Muscle of leg (tissue), 11 donors: ENCODE results near the gene HSPB9. TPM values are rescaled to one million over a fixed set of nuclear protein-coding genes. Genes with fewer than 3 reads are reported as not detected.

Experiments
- DNase-seq: peaks from one replicate; pipeline ENCODE4 v3.0.0; 2013
- H3K27ac ChIP-seq: one replicate; pipeline ENCODE4 v1.5.1; 2013; ENCODE audit warnings: mild to moderate bottlenecking, low read length, control low read depth
- H3K27me3 ChIP-seq: one replicate; pipeline ENCODE4 v1.6.1; 2013; ENCODE audit warnings: low read length; ENCODE audit not compliant: control insufficient read depth, insufficient read depth
- H3K36me3 ChIP-seq: one replicate; pipeline ENCODE4 v1.6.1; 2013; ENCODE audit warnings: low read length; ENCODE audit not compliant: control insufficient read depth, insufficient read depth
- H3K4me1 ChIP-seq: one replicate; pipeline ENCODE4 v1.6.1; 2013; ENCODE audit warnings: low read length; ENCODE audit not compliant: control insufficient read depth, insufficient read depth
- H3K4me3 ChIP-seq: one replicate; pipeline ENCODE4 v1.5.1; 2013; ENCODE audit warnings: low read length, control low read depth
- H3K9me3 ChIP-seq: replicated peaks from 2 replicates; pipeline ENCODE4 v1.6.1; 2013; ENCODE audit warnings: low read depth, low read length; ENCODE audit not compliant: control insufficient read depth
- WGBS: methylation state at CpG from one replicate; pipeline ENCODE4 v1.1.5; 2013; ENCODE audit warnings: missing lambda C conversion rate; ENCODE audit not compliant: insufficient coverage; 5-methylcytosine and 5-hydroxymethylcytosine counted together
- polyA plus RNA-seq, 8 donors: library from polyadenylated mRNA; unstranded; fragments of 120-200 nt; gene quantifications; one replicate each; pipeline versions ENCODE4 v1.2.1 to v1.2.3, GENCODE V29; 2013; ENCODE audit warnings: inconsistent platforms in 1 of 8, low replicate concordance in 1 of 8; ENCODE audit not compliant: insufficient read length in 8 of 8, insufficient read depth in 1 of 8
- total RNA-seq: library from RNA; stranded (reverse); fragments of 120-200 nt; gene quantifications from one replicate; pipeline ENCODE4 v1.2.4, GENCODE V29; 2013

HSPB9 gene
- total and polyA plus RNA-seq, 9 donors = 0.11 to 0.41 (median 0.19) TPM

DNA sequence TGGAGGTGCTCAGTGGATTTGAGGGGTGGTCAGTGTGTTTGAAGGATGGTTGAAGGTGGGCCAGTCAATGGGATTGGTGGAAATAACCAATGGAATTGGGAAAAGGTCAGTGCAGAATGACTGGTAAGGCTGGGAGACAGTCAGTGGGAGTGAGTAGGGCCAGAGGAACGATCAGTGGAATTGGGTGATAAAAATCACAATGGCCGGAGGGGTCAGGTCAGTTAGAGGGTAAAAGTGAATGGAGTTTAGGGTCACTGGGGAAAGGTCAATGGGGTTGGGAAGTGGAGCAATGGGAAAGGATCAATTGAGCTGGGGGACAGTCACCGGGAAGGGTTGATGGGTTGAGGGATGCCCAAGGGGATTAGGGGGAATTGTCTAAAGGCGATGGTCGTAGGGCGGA is 43.1 kb downstream of the HSPB9 start:
- H3K4me1 ChIP-seq = no peaks in the 10 kb centered on the region
- no peaks in the 10 kb centered on the region for H3K9me3 ChIP-seq
- H3K27ac ChIP-seq = no peak overlapping the region
- WGBS = 59% methylated on average over 3 of the region's 6 CpGs
- no peak overlapping the region for H3K4me3 ChIP-seq
- H3K27me3 ChIP-seq = peaks cover under 1% of the 10 kb centered on the region
- no peak for DNase-seq
- H3K36me3 ChIP-seq = no peaks in the 10 kb centered on the region

GRCh38 chr17:42166196-42166763 is 43.7 kb downstream of the HSPB9 start:
- no peak for DNase-seq
- Histone ChIP-seq H3K4me1 (no peaks in the 10 kb centered on the region), H3K27ac (no peak overlapping the region), H3K9me3 (no peaks in the 10 kb centered on the region), H3K27me3 (peaks cover 2% of the 10 kb centered on the region), H3K36me3 (no peaks in the 10 kb centered on the region), H3K4me3 (no peak overlapping the region)
- 81% methylated on average over 19 of the region's 19 CpGs for WGBS

DNA sequence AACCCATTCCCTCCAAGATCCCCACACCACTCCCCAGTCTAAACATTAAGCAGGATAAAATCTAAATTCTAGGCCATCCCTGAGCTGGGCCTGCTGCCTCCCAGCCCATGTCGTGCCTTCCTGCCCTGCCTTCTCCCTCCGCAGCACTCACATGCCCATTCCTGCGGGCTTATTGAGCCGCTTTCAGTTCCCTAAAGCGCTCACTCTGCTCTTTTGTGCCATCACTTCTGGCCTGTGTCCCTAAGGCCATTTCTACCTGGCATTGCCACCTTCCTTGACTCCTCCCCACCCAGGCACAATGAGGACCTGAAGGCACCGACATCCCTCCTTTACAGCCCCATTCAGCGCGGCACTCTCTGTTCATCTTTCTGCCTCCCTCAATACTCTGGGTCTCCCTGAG is 45.2 kb downstream of the HSPB9 start:
- Histone ChIP-seq H3K36me3 (no peaks in the 10 kb centered on the region), H3K27ac (no peak overlapping the region), H3K4me3 (no peak overlapping the region), H3K4me1 (no peaks in the 10 kb centered on the region), H3K9me3 (no peaks in the 10 kb centered on the region), H3K27me3 (peaks cover 6% of the 10 kb centered on the region)
- WGBS = 76% methylated on average over 5 of the region's 8 CpGs
- DNase-seq = no peak

- Histone ChIP-seq H3K9me3 (no peaks in the 10 kb centered on the region), H3K4me3 (no peak overlapping the region), H3K27me3 (peaks cover 6% of the 10 kb centered on the region), H3K4me1 (no peaks in the 10 kb centered on the region), H3K27ac (no peak overlapping the region), H3K36me3 (no peaks in the 10 kb centered on the region)
- WGBS = 91% methylated on average over 27 of the region's 29 CpGs
- no peak for DNase-seq
Measured at GRCh38 chr17:42169351-42169750, 46.7 kb downstream of the HSPB9 start.

DNA sequence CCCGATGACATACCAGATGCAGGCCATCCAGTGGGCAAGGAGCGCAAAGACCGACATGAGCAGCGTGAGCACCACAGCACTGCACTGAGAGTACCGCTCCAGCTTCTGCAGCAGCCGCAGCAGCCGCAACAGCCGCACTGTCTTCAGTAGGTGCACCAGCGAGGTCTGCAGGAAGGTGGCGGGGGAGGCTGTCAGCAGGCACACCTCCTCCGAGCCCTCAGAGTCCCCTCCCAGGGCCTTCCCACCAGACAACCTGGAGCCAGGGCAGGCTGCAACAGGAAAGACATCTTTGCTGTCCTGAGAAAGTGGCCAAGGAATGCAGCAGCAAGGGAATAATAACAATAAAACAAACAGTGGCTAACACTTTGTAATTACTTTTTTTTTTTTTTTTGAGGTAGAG is 49.2 kb downstream of the HSPB9 start:
- DNase-seq = no peak
- H3K9me3 ChIP-seq = no peaks in the 10 kb centered on the region

More for the DNA sequence above, 49.2 kb downstream of the HSPB9 start:
- 37% methylated on average over 10 of the region's 11 CpGs for WGBS
- Histone ChIP-seq H3K4me1 (no peaks in the 10 kb centered on the region), H3K27me3 (peaks cover 6% of the 10 kb centered on the region), H3K4me3 (no peak overlapping the region), H3K27ac (no peak overlapping the region), H3K36me3 (no peaks in the 10 kb centered on the region)

Other genes starting within 250 kb of the HSPB9 start
- gene ACLY, start 203.9 kb upstream of the HSPB9 start, total RNA-seq = 39.6 TPM
- gene ACLY, start 203.9 kb upstream of the HSPB9 start, polyA plus RNA-seq = 10 to 100 TPM; 46.3 to 81.6 (median 60.5) TPM
- 0.44 TPM for gene ODAD4, start 192.2 kb upstream of the HSPB9 start, total RNA-seq
- 1 to 10 TPM in 3 of 8 donors, under 1 TPM in 5; 0.71 to 1.9 (median 0.97) TPM for gene ODAD4, start 192.2 kb upstream of the HSPB9 start, polyA plus RNA-seq
- 25.8 TPM for gene CNP, start 156.0 kb upstream of the HSPB9 start, total RNA-seq
- gene CNP, start 156.0 kb upstream of the HSPB9 start, polyA plus RNA-seq = 10 to 100 TPM; 38.8 to 77.5 (median 51.8) TPM
- 58.3 TPM for gene DNAJC7, start 105.4 kb upstream of the HSPB9 start, total RNA-seq
- gene DNAJC7, start 105.4 kb upstream of the HSPB9 start, polyA plus RNA-seq = 100 to 1,000 TPM in 4 of 8 donors, 10 to 100 TPM in 4; 87.0 to 113 (median 102) TPM
- 35.0 TPM for gene NKIRAS2, start 102.7 kb upstream of the HSPB9 start, total RNA-seq
- gene NKIRAS2, start 102.7 kb upstream of the HSPB9 start, polyA plus RNA-seq = 10 to 100 TPM; 36.7 to 55.8 (median 49.0) TPM
- gene C17orf113, start 72.2 kb upstream of the HSPB9 start, total RNA-seq = 1.5 TPM
- 1 to 10 TPM in 7 of 8 donors, under 1 TPM in 1; 0.93 to 1.8 (median 1.3) TPM for gene C17orf113, start 72.2 kb upstream of the HSPB9 start, polyA plus RNA-seq
- 2.8 TPM for gene ZNF385C, start 24.3 kb upstream of the HSPB9 start, total RNA-seq
- gene ZNF385C, start 24.3 kb upstream of the HSPB9 start, polyA plus RNA-seq = 10 to 100 TPM in 1 of 8 donors, 1 to 10 TPM in 7; 6.3 to 10.0 (median 7.7) TPM
- gene DHX58, start 10.1 kb upstream of the HSPB9 start, total RNA-seq = 8.1 TPM
- gene DHX58, start 10.1 kb upstream of the HSPB9 start, polyA plus RNA-seq = 1 to 10 TPM; 4.2 to 6.6 (median 5.2) TPM
- 16.7 TPM for gene KAT2A, start 1.4 kb upstream of the HSPB9 start, total RNA-seq
- 10 to 100 TPM; 37.5 to 62.0 (median 47.1) TPM for gene KAT2A, start 1.4 kb upstream of the HSPB9 start, polyA plus RNA-seq
- 38.3 TPM for gene RAB5C, start 32.2 kb downstream of the HSPB9 start, total RNA-seq
- 10 to 100 TPM; 63.0 to 90.4 (median 75.2) TPM for gene RAB5C, start 32.2 kb downstream of the HSPB9 start, polyA plus RNA-seq
- not detected for gene KCNH4, start 58.3 kb downstream of the HSPB9 start, total RNA-seq
- gene KCNH4, start 58.3 kb downstream of the HSPB9 start, polyA plus RNA-seq = under 1 TPM in 3 of 8 donors, not detected in 5; 0.04 to 0.05 (median 0.05) TPM
- gene HCRT, start 62.6 kb downstream of the HSPB9 start, total RNA-seq = 0.13 TPM
- under 1 TPM; 0.33 to 0.94 (median 0.64) TPM for gene HCRT, start 62.6 kb downstream of the HSPB9 start, polyA plus RNA-seq
- gene GHDC, start 71.7 kb downstream of the HSPB9 start, total RNA-seq = 9.3 TPM
- 10 to 100 TPM in 5 of 8 donors, 1 to 10 TPM in 3; 8.2 to 15.8 (median 10.9) TPM for gene GHDC, start 71.7 kb downstream of the HSPB9 start, polyA plus RNA-seq
- 27.0 TPM for gene STAT5B, start 153.6 kb downstream of the HSPB9 start, total RNA-seq
- 10 to 100 TPM; 29.8 to 41.1 (median 36.1) TPM for gene STAT5B, start 153.6 kb downstream of the HSPB9 start, polyA plus RNA-seq
- 12.8 TPM for gene STAT5A, start 165.7 kb downstream of the HSPB9 start, total RNA-seq
- gene STAT5A, start 165.7 kb downstream of the HSPB9 start, polyA plus RNA-seq = 10 to 100 TPM; 15.3 to 20.4 (median 17.3) TPM